Stimulated activated CD8-positive, alpha-beta memory T cell treated with anti-CD3 and anti-CD28 coated beads, Interleukin-12 subunit alpha, Interleukin-12 subunit beta, amount 100 ng/mL, for 4 hours (primary cell): ENCODE data around the gene OR5AK2.
"Not testable (repeated sequence)": the region's sequence is repeated elsewhere in the genome, so short reads cannot be mapped to it uniquely, and the experiment has no call there.

Experiments used
- DNase-seq: peaks from one replicate; pipeline ENCODE4 v3.0.0-alpha.2; 2020; ENCODE audit warnings: low read depth

OR5AK2 gene, protein sequence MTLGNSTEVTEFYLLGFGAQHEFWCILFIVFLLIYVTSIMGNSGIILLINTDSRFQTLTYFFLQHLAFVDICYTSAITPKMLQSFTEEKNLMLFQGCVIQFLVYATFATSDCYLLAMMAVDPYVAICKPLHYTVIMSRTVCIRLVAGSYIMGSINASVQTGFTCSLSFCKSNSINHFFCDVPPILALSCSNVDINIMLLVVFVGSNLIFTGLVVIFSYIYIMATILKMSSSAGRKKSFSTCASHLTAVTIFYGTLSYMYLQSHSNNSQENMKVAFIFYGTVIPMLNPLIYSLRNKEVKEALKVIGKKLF

GRCh38 chr11:56988614-56989013 is at the start of gene OR5AK2:
Gene OR5AK2, plus strand, starts transcription at chr11:56988914. Its CDS starts 0 bp downstream, at chr11:56988914.
- DNase-seq: no peak

DNA sequence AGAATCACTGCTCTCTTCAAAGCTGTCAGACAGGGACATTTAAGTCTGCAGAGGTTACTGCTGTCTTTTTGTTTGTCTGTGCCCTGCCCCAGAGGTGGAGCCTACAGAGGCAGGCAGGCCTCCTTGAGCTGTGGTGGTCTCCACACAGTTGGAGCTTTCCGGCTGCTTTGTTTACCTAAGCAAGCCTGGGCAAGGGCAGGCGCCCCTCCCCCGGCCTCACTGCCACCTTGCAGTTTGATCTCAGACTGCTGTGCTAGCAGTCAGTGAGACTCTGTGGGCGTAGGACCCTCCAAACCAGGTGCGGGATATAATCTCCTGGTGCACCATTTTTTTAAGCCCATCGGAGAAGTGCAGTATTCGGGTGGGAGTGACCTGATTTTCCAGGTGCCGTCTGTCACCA is 43.2 kb upstream of the OR5AK2 start:
- not testable (repeated sequence) for DNase-seq

GRCh38 chr11:56948991-56949515 is 39.7 kb upstream of the OR5AK2 start:
- no peak for DNase-seq

GRCh38 chr11:56950510-56950909 is 38.2 kb upstream of the OR5AK2 start:
- DNase-seq: no peak

DNA sequence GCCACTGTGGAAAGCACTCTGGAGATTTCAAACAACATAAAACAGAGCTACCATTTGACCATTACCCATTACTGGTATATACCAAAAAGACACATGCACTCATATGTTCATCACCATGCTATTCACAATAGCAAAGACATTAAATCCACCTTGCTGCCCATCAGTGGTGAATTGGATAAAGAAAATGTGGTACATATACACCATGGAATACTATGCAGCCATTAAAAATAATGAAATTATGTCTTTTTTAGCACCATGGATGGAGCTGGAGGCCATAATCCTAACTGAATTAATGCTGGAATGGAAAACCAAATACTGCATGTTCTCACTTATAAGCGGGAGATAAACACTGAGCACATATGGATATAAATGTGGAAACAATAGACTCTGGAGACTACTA is 34.8 kb upstream of the OR5AK2 start:
- not testable (repeated sequence) for DNase-seq

DNA sequence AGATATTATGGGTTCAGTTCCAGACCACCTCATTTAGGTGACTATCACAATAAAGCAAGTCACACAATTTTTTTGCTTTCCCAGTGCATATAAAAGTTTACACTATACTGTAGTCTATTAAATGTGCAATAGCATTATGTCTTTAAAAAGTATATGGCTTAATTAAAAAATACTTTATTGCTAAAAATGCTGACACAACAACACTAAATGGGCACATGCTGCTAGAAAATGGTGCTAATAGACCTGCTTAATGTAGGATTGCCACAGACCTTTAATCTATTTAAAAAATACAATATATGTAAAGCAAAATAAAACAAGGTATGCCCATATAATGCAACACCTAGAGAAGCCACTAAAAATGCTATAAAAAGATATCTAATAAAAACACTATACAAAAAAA is 27.1 kb upstream of the OR5AK2 start:
- DNase-seq: no peak

DNA sequence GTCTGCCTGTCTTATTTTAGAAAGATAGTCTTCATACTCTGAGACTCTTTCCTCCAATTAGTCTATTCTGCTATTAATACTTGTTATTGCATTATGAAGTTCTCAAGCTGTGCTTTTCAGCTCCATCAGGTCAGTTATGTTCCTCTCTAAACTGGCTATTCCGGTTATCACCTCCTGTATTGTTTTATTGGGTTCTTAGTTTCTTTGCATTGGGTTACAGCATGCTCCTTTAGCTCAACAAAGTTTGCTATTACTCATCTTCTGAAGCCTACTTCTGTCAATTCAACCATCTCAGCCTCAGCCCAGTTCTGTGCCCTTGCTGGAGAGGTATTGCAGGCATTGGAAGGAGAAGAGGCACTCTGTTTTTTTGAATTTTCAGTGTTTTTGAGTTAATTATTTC is 21.0 kb upstream of the OR5AK2 start:
- no peak for DNase-seq

- no peak for DNase-seq
Observed at GRCh38 chr11:56968524-56968923, 20.2 kb upstream of the OR5AK2 start.

DNA sequence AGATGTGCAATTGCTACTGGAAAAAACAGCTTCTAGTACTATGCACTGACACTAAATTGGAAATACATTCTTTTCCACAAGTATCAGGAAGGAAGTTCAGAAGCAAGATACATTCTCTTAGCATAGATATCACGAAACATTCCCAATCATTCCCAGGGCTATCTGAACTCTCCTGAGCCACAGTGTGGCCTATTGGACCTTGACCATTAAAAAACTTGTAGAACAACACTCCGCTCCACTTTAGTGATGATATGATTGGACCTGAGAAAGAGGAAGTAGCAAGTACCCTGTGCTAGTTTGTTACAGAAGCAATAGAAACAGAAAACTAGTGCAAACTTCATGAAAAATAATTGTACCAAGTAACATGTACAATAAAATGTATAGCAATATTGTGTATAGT is 11.4 kb upstream of the OR5AK2 start:
- no peak for DNase-seq

DNA sequence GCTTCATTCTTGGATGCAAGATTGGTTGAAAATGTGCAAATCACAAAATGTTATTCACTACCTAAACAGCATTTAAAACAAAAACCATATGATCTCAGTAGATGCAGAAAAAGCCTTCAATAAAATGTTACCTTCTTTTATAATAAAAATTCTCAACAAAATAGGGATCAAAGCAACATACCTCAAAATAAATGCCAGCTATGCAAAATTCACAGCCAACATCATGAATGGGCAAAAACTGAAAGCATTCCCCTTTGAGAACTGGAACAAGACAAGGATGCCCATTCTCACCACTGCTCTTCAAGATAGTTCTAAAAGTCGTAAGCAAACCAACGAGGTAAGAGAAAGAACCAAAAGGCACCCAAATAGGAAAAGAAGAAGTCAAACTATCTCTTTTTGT is 2.0 kb downstream of the OR5AK2 start:
- no peak for DNase-seq

DNA sequence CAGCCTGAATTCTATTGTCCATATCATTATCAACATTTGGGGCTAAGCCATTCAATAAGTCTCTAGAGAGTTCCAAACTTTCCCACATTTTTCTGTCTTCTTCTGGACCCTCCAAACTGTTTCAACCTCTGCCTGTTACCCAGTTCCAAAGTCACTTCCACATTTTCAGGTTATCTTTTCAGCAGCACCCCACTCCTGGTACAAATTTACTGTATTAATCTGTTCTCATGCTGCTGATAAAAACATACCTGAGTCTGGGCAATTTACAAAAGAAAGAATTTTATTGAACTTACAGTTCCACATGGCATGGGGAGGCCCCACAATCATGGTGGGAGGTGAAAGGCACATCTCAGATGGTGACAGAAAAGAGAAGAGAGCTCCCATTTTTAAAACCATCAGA is 5.8 kb downstream of the OR5AK2 start:
- DNase-seq: no peak

- no peak for DNase-seq
Observed at GRCh38 chr11:57001674-57002401, 13.1 kb downstream of the OR5AK2 start.

DNA sequence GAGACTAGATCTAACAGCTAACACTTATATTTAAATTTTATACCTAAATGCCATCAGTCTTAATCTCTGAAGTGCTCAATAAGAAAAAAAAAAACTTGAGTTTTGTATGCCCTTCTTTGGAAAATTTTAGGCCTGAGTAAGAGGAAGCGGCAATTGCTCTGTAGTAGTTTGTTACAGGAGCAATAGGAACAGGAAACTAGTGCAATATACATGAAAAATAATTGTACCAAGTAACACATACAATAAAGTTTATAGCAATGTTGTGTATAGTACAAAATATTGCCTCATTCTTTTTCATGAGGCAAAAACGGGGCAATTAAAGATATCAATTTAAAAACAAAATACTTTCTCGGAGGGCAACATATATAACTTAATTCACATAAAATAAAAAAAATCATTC is 19.7 kb downstream of the OR5AK2 start:
- DNase-seq: no peak

DNA sequence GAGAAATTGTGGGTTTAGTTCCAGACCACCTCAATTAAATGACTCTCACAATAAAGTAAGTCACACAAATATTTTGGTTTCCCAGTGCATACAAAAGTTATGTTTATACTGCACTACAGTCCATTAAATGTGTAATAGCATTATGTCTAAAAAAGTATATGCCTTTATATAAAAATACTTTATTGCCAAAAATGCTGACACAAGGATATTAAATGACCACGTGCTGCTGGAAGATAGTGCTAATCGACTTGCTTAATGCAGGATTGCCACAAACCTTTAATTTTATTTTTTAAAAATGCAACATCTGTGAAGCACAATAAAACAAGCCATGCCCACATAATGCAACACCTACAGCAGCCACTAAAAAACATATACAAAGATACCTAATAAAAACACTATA is 27.0 kb downstream of the OR5AK2 start:
- no peak for DNase-seq

- DNase-seq: no peak
Observed at GRCh38 chr11:57031556-57031955, 42.8 kb downstream of the OR5AK2 start.
